ENCODE measurements around the gene OR5K2.

OR5K2 gene

DNA sequence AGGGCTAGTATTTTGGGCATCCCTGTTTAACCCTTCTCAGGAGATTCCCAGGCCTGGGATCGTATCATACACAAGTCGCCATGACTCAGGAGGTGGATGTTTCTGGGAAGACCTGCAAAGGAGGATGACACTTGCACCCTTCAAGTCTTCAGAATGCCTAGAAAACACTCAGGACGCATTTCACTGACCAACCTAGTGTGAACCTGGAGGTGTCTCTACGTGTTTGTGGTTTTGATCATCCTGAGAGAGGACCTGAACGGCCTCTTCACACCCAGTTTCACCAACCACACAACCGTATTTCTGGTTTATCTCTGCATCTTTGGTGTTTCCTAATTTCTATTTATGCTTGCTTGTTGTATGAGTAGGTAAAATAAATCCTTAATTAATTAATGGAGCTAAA is 28.0 kb downstream of the OR5K2 start:
- DNase-seq = no peak

DNA sequence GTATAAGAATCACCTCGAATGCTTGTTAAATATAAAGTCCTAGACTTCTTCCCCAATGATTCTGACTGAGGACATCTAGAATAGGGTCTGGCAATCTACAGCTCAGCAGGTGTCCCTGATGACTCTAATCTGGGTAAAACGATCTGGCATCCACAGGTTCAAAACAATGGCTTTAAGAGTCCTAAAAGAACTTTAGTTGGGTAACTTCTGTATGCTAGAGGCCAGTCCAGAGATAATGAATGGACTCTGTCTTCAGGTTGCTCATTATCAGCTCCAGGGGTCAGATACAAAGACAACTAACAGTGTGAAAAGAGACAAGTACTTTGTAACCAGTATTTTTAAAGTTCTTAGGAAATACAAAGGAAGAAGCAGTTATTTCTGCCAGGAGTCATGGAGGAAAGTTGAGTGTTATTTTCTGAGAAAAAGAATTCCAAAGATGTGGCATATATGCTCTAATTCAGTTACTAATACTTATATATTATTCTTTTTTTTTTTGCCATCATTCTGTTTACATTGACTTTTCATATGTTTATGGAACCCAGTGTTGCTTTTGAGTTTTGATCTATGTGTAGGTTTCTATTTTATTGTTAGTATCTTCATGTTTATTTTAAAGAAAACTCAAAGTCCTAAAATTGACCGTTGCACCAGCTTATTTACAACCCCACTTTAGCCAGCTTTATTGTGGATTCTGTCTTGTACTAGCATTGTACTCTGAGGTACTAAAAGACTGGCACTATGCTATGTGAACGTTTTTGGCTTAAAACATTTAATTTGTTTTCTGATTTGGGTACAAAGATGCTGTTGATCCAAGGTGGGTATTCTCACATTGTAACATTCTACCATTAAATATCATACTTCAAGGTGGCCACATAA is 31.2 kb downstream of the OR5K2 start:
- no peak for DNase-seq

DNA sequence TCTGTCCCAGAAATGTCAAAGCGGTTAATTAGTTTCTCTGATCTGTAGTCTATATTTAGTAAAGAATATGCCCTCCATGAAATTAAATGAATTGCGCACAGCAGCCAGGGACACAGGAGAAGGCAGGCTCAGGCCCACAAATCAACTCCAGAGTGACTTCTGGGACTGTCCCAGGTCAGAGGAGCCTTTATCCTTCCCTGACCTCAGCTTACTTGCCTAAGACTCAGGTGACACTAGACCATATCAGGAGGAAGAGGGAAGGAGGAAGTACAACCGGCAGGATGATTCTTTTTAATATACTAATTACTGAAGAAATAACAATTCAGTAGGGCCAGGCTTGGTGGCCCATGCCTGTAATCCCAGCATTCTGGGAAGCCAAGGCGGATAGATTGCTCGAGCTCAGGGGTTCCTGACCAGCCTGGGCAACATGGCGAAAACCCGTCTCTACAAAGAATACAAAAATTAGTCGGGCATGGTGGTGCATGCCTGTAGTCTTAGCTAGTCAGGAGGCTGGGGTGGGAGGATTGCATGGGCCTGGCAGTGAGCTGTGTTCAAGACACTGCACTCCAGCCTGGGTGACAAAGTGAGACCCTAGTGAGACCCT is 32.5 kb downstream of the OR5K2 start:
- DNase-seq = no peak

DNA sequence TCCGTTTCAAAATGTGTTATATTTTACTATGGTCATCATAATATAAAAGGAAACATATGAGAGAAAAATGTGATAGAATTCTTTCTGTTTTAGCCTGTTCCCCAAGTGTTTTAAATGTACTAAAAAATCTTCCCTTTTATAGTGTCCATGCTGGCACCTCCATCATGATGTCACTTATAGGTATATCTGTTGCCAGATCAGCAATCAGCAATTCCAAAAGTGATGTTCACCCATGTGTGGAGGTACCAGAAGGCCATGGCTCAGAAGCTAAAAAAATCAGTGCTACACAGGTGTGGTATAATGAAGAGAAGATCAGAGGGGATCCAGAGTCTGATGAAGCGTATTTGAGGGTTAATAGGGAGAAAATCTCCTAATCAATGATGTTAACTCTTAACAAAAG is 33.2 kb downstream of the OR5K2 start:
- DNase-seq = no peak

DNA sequence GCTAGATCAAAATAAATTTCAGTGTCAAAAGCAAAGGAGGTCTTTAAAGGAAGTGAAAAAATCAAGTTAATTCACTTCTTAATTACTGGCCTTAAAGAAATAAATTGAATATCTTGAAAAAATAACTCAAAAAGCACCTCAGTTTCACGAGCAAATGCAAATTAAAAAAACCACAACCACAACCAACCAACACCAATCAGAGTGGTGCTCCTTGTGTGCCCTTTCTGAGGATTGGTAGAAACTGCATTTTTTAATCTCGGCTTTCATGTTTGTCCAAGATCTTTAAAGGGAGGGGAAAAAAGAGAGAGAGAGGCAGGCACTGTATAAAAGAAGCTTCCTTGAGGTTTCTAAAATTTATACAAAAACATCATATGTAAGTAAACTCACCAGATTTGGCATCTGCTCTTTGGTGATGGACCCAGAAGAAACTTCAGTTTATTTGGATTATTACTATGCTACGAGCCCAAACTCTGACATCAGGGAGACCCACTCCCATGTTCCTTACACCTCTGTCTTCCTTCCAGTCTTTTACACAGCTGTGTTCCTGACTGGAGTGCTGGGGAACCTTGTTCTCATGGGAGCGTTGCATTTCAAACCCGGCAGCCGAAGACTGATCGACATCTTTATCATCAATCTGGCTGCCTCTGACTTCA is 34.3 kb downstream of the OR5K2 start, which contains the start of gene GPR15:
GPR15 (plus strand) TSS at position 357 of the 653 bp plus-strand sequence; CDS start at position 413, 56 bp downstream.
- DNase-seq = no peak

DNA sequence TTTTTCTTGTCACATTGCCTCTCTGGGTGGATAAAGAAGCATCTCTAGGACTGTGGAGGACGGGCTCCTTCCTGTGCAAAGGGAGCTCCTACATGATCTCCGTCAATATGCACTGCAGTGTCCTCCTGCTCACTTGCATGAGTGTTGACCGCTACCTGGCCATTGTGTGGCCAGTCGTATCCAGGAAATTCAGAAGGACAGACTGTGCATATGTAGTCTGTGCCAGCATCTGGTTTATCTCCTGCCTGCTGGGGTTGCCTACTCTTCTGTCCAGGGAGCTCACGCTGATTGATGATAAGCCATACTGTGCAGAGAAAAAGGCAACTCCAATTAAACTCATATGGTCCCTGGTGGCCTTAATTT is 34.8 kb downstream of the OR5K2 start:
- DNase-seq = no peak

DNA sequence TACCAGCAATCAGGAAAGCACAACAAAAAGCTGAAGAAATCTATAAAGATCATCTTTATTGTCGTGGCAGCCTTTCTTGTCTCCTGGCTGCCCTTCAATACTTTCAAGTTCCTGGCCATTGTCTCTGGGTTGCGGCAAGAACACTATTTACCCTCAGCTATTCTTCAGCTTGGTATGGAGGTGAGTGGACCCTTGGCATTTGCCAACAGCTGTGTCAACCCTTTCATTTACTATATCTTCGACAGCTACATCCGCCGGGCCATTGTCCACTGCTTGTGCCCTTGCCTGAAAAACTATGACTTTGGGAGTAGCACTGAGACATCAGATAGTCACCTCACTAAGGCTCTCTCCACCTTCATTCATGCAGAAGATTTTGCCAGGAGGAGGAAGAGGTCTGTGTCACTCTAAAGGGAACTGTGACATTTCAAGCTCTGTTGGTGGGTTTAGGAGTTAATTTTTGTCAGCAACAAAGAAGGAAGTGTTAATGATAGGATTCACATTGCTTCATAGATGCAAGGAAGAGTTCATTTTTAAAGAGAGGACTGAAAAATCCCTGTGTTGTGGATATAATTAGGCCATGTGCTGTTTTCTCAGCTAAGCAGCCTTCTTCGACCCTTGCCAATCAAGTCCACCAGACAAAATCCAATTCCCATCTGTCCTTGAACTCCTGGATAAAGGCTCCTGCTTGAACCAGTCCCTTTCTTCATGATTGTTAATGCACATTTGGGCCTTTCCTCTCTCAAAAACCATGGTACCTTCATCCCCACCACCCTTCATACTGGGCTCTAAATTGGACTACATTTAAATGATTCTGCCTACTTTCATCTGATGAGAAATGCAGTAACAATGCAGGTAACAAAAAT is 35.5 kb downstream of the OR5K2 start:
- DNase-seq = no peak

DNA sequence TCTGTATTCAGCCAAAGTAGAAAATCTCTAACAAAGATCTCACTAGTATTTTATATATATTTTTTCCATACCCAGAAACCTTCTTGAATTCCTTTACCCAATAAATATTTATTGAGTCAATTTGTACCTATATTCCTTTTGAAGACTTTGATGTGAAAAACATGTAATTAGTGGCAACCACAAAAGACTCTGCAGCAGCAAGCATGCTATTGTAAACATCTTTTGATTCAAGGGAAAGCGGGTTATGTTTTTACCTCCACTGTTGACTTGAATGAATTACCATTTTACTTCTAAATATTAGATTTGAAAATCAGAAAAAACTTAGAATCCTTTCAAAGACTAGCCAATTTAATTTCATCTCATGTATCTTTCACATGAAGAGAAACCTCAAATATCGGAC is 36.7 kb downstream of the OR5K2 start:
- no peak for DNase-seq

DNA sequence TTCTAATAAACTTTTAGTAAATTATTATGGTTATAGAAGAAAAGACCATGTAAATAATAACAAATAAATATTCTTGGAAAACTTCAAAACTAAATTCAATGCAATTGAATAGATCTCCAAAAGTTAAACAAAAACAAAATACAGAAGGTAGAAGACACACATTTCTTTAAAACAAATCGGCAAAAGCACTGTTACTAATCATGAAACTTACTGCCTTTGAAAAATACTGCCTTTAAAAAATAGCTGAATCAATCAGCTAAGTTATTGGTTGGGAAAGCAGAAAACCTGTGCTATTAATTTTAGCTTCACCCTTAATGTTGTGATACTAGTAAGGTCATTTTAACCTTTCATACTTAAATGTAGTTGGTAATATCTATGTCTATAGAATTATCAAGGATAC is 37.3 kb downstream of the OR5K2 start:
- no peak for DNase-seq

DNA sequence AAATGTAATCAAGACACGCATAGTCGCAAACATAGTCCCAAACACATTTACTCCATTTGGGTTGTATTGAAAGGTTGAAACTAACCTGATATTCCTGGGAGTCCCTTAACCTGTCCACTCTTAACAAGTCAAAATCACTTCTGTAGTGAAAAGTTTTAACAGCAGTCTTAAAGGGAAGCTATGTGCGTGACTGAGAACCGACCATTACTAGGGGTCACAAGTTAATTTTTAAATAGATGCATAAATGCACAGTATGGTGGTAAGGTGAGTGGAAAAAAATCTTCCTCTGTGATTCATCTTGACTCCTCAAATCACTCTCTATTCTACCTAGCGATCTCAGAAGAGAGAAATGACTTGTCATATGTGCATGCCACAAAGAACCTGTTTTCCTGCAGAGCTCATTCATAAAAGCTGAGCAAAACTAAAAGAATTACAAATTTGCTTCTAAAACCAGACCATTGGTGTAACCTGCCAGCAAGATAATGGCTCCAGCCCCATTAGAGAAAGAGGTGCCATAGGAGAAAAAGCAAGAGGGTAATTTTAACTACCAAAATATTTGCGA is 39.1 kb downstream of the OR5K2 start:
- peak; percentile 31 for DNase-seq

DNA sequence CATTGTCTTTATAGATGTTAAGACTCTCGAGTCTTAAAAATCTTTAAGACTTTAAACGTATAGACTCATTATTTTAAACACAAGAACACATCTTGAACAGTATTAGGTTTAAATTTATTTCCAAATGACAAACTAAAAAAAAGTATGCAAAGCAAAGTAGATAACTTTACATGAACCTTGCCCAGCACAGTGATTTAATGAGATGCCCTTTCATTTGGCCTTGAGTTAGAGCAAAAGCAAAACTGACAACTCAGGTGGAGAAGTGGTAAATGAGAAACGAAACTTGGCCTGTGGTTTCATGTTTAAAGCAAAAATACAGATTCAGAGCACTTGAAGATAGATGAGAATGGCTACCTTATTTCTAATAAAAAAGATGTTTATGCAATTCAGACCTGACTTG is 42.9 kb downstream of the OR5K2 start:
- peak; percentile 21 for DNase-seq

DNA sequence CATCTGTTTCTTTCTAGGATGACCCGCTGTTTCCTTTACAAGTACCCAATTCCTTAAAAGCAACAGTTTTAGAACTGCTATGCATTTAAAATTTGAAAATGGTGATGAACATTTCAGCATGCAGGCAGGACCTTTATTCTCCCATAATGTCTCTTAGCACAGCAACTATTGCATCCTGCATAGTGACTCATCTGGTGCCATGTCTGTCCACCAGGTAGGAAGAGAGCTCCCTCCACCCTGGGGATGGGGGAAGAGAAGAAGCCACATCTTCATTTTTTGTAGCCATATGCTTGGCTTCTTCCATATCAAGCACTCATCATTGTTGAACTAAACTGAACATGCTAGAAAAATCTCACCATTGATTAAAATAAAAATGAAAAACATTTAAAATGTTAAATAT is 44.2 kb downstream of the OR5K2 start:
- no peak for DNase-seq

DNA sequence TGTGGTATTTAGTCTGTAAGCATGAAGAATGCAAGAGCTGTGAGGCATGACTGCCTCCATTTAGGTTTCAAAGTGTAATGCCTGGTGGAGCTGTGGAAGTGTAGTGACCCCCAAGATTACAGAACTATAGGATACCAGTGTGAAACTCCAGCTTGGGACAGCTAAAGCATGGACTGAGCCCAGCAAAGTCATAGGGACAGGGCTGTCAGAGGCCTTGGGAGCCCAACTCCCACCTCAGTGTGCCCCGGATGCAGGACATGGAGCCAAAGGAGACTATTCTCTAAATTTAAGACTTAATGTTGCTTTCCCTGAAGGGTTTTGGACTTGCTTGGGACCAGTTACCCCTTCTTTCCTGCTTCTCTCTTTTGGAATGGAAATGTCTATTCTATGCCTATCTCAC is 45.1 kb downstream of the OR5K2 start:
- DNase-seq = no peak

DNA sequence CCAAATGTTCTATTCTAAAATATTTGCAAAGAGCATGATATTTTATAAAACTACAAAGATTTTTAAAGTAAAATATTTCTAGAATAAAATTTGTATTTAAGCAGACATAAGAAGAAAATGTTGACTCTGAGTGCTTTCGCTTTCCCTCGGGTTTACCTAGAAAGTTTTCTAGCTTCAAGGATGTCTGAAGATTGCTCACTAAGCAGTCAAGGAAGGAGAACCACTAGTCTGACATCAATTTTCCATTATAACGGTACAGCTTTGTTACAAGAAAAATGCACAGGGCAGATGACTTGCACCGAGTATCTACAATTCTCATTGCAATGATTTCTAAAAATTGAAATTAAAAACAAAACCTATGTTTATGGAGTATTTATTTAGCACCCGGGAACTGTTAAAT is 48.5 kb downstream of the OR5K2 start:
- DNase-seq = peak; percentile 26
